ENCODE data around the gene SLCO1B1. TPM values are rescaled to one million over a fixed set of nuclear protein-coding genes. Genes with fewer than 3 reads are reported as not detected.

The SLCO1B1 gene
- total and polyA plus RNA-seq, 2 experiments from 2014 or later, result 0.24 to 0.50 TPM

GRCh38 chr12:21276826-21277225 lies 145.8 kb downstream of the SLCO1B1 start:
- H3K4me1 ChIP-seq (ENCODE audit: insufficient read depth), result no peaks in the 10 kb centered on the region
- no peak overlapping the region for H2AFZ ChIP-seq
- H4K20me1 ChIP-seq (replicated peaks; ENCODE audit: insufficient read depth), result no peaks in the 10 kb centered on the region
- H3K36me3 ChIP-seq (ENCODE audit: insufficient read depth), result no peaks in the 10 kb centered on the region
- H3K27ac ChIP-seq (ENCODE audit: low read depth), result no peak overlapping the region
- H3K27me3 ChIP-seq (ENCODE audit: insufficient read depth), result no peaks in the 10 kb centered on the region
- Mint-ChIP-seq H3K9me3 (no peaks in the 10 kb centered on the region), H3K4me3 (no peak overlapping the region), H3K36me3 (ENCODE audit: low read depth) (no peaks in the 10 kb centered on the region), H3K4me1 (no peaks in the 10 kb centered on the region; the same call in 2 of the 3 replicates), H3K27ac (no peak overlapping the region; the same call in 1 of the 2 replicates), H3K27me3 (ENCODE audit: insufficient read depth, low read depth, poor library complexity) (no peaks in the 10 kb centered on the region)
- no peak for TF ChIP-seq ZNF331 (CRISPR knock-in tag; IDR thresholded peaks at IDR 0.05; ENCODE audit: low read depth)
- TF ChIP-seq CTCF (conservative IDR thresholded peaks at IDR 0.05; ENCODE audit: low read depth in 2 of 2), result no peak
- no peak for TF ChIP-seq CREB1 (CRISPR knock-in tag; IDR thresholded peaks at IDR 0.05; ENCODE audit: low read depth)
- no peak for TF ChIP-seq REST (IDR thresholded peaks at IDR 0.05; ENCODE audit: unreplicated experiment)
- TF ChIP-seq EZH2 (IDR thresholded peaks at IDR 0.05; ENCODE audit: low read depth, unreplicated experiment), result no peak
- no peak for TF ChIP-seq ZNF114 (CRISPR knock-in tag; IDR thresholded peaks at IDR 0.05)
- no peak for TF ChIP-seq NANOG (IDR thresholded peaks at IDR 0.05; ENCODE audit: borderline replicate concordance)
- TF ChIP-seq ETS1 (IDR thresholded peaks at IDR 0.05), result no peak
- TF ChIP-seq JUNB (IDR thresholded peaks at IDR 0.05; ENCODE audit: unreplicated experiment), result no peak
- TF ChIP-seq STAT1 (IDR thresholded peaks at IDR 0.05; ENCODE audit: unreplicated experiment), result no peak
- TF ChIP-seq ZNF462 (CRISPR knock-in tag; IDR thresholded peaks at IDR 0.05), result no peak
- no peak for TF ChIP-seq EZH2phosphoT487 (IDR thresholded peaks at IDR 0.05; ENCODE audit: unreplicated experiment)
- no peak for TF ChIP-seq POLR2AphosphoS5 (IDR thresholded peaks at IDR 0.05; ENCODE audit: low read depth)
- no peak overlapping the region for H3K4me3 ChIP-seq
- H3F3A ChIP-seq (replicated peaks; ENCODE audit: low read depth), result no peaks in the 10 kb centered on the region
- H3K79me2 ChIP-seq (replicated peaks; ENCODE audit: insufficient read depth), result no peaks in the 10 kb centered on the region
- ATAC-seq, result no peak
- peaks cover 5% of the 10 kb centered on the region; the same call in 1 of the 2 replicates for H3K9me2 ChIP-seq (ENCODE audit: insufficient read depth)
- no peak overlapping the region for H3K4me2 ChIP-seq
- DNase-seq (ENCODE audit: low spot score), result no peak

All from GM23338 (cell line).